Vagina (tissue), 2 donors: ENCODE data around the gene PILRB.

Source experiments
- CTCF ChIP-seq, 3 experiments: fragments of 450-650 bp in 2 of 3; fragments of 200-600 bp in 1 of 3; sonication (generic) in 1 of 3; IDR thresholded peaks; one replicate each; pipeline ENCODE4 v1.5.1; 2017 to 2019; ENCODE audit warnings: antibody characterized with exemption in 3 of 3, mild to moderate bottlenecking in 2 of 3, moderate library complexity in 2 of 3
- POLR2A ChIP-seq, 2 donors: fragments of 450-650 bp; IDR thresholded peaks; one replicate each; pipeline ENCODE4 v1.6.1; 2017; ENCODE audit warnings: antibody characterized with exemption in 2 of 2, mild to moderate bottlenecking in 2 of 2, moderate library complexity in 2 of 2

GRCh38 chr7:100415448-100415847 lies 57.5 kb downstream of the PILRB start:
- no peak for TF ChIP-seq CTCF (IDR thresholded peaks at IDR 0.05)
- no peak for TF ChIP-seq POLR2A (IDR thresholded peaks at IDR 0.05)
